Measurements from ENCODE around the gene ST7.

- TF ChIP-seq POLR2A (IDR thresholded peaks at IDR 0.05) (no peak), CTCF (IDR thresholded peaks at IDR 0.05) (no peak)
These were observed 219.9 kb downstream of the ST7 start for GRCh38 chr7:117173035-117173770.

Measured in tibial nerve (tissue), 3 donors.